Endothelial cell of umbilical vein (primary cell): ENCODE data around the gene UCMA. TPM values are rescaled to one million over a fixed set of nuclear protein-coding genes. Genes with fewer than 3 reads are reported as not detected.

ENCODE experiments used
- BruUV-seq: library from RNA; stranded (reverse); fragments of 400-500 nt; replicated peaks from 2 replicates; lab custom pipeline; 2021; lab: Mats Ljungman, UMichigan
- CTCF ChIA-PET: fragments of 300-600, 350-600 bp; sonication (Branson Sonifier 250); formaldehyde crosslinking; loops from one replicate; lab custom pipeline; 2021; ENCODE audit warnings: antibody characterized with exemption, inconsistent platforms; lab: Charles Lee
- POLR2A ChIA-PET: fragments of 300-600, 350-600 bp; sonication (Branson Sonifier 250); formaldehyde crosslinking; loops from one replicate; lab custom pipeline; 2021; ENCODE audit warnings: antibody characterized with exemption, inconsistent platforms; lab: Charles Lee
- DNase-seq: peaks from one replicate; pipeline ENCODE4 v3.0.0-alpha.2; 2011; ENCODE audit warnings: low read depth, low spot score
- FAIRE-seq: peaks from 2 replicates; lab custom pipeline; 2011; peaks lifted over from hg19 to GRCh38; lab: Jason Lieb, UNC
- H2AFZ ChIP-seq: 2 replicates; pipeline ENCODE4 v1.6.0; 2012; ENCODE audit warnings: low read depth, low read length, control low read depth, inconsistent platforms
- H3K27ac ChIP-seq: 2 replicates; pipeline ENCODE4 v1.5.1; 2011; ENCODE audit warnings: low read depth, mild to moderate bottlenecking, control low read depth, low read length, moderate library complexity; ENCODE audit not compliant: insufficient read depth
- H3K27me3 ChIP-seq, 2 experiments: 2 replicates each; pipeline versions ENCODE4 v1.6.0 to v1.6.1; 2011; ENCODE audit warnings: low read length in 2 of 2, mixed read lengths in 1 of 2; ENCODE audit not compliant: control insufficient read depth in 2 of 2, insufficient read depth in 2 of 2
- H3K36me3 ChIP-seq, 2 experiments: 2 replicates in 1 of 2; 3 replicates in 1 of 2; pipeline ENCODE4 v1.5.1; 2011; ENCODE audit warnings: low read length in 2 of 2, mild to moderate bottlenecking in 1 of 2, moderate library complexity in 1 of 2; ENCODE audit not compliant: control insufficient read depth in 2 of 2, insufficient read depth in 2 of 2; ENCODE audit errors: extremely low read depth in 1 of 2
- H3K4me1 ChIP-seq: 3 replicates; pipeline ENCODE4 v1.5.1; 2011; ENCODE audit warnings: mild to moderate bottlenecking, low read length; ENCODE audit not compliant: control insufficient read depth, insufficient read depth; ENCODE audit errors: extremely low read depth
- H3K4me2 ChIP-seq: 2 replicates; pipeline ENCODE4 v1.6.1; 2011; ENCODE audit warnings: low read length, control low read depth, mixed read lengths; ENCODE audit not compliant: insufficient read depth
- H3K4me3 ChIP-seq, 3 experiments: fragments of 200-600 bp in 1 of 3; sonication (generic), shearing (Covaris generic) in 1 of 3; replicated peaks in 1 of 3; 2 replicates each; pipeline ENCODE4 v1.5.1; 2011 to 2016; ENCODE audit warnings: control low read depth in 3 of 3, low read length in 3 of 3, mild to moderate bottlenecking in 2 of 3, inconsistent platforms in 1 of 3, low read depth in 1 of 3, moderate library complexity in 1 of 3; ENCODE audit not compliant: insufficient read depth in 1 of 3
- H3K79me2 ChIP-seq: 2 replicates; pipeline ENCODE4 v1.6.0; 2012; ENCODE audit warnings: low read length, inconsistent platforms; ENCODE audit not compliant: control insufficient read depth, insufficient read depth
- H3K9ac ChIP-seq: replicated peaks from 2 replicates; pipeline ENCODE3; 2011; ENCODE audit warnings: low read length, control low read depth; ENCODE audit not compliant: insufficient read depth; ENCODE audit errors: extremely low read depth
- H3K9me1 ChIP-seq: replicated peaks from 3 replicates; pipeline ENCODE4 v1.6.0; 2011; ENCODE audit warnings: mild to moderate bottlenecking, low read length; ENCODE audit not compliant: control insufficient read depth, insufficient read depth; ENCODE audit errors: extremely low read depth
- H3K9me3 ChIP-seq: replicated peaks from 2 replicates; pipeline ENCODE4 v1.5.1; 2012; ENCODE audit warnings: low read length, inconsistent platforms; ENCODE audit not compliant: control insufficient read depth, insufficient read depth
- H4K20me1 ChIP-seq: replicated peaks from 2 replicates; pipeline ENCODE3; 2011; ENCODE audit warnings: mild to moderate bottlenecking, low read length; ENCODE audit not compliant: control insufficient read depth, insufficient read depth; ENCODE audit errors: extremely low read depth
- FOS ChIP-seq: IDR thresholded peaks from 2 replicates; pipeline ENCODE4 v1.6.1; 2011; ENCODE audit warnings: mild to moderate bottlenecking, low read length, moderate library complexity, borderline replicate concordance; ENCODE audit not compliant: insufficient read depth
- GATA2 ChIP-seq: IDR thresholded peaks from 2 replicates; pipeline ENCODE4 v1.7.0; 2011; ENCODE audit warnings: low read depth, mild to moderate bottlenecking, moderate library complexity, mixed read lengths, low read length; ENCODE audit not compliant: insufficient read length, insufficient read depth
- JUN ChIP-seq: IDR thresholded peaks from 2 replicates; pipeline ENCODE4 v1.6.1; 2011; ENCODE audit warnings: borderline replicate concordance, low read depth; ENCODE audit not compliant: insufficient read length, insufficient read depth
- dilution Hi-C: fragments of 300-500 bp; cut with MboI; formaldehyde crosslinking; loops from one replicate; pipeline ENCODE4 v1.15.0; 2019; ENCODE audit warnings: low sequenced_read_pairs; ENCODE audit not compliant: extremely low pct_ligation_motif_present
- intact Hi-C: fragments of 100-400 bp; cut with micrococcal nuclease; formaldehyde crosslinking; loops from one replicate; pipeline ENCODE4 v1.10.0; 2022
- polyA plus RNA-seq, 4 experiments: library from polyadenylated mRNA; depleted of rRNA in 3 of 4; stranded (reverse) in 3 of 4; unstranded in 1 of 4; fragments of >200 nt; gene quantifications; 2 replicates each; pipeline versions ENCODE4 v1.2.1 to v1.2.3, GENCODE V29; 2011 to 2012; ENCODE audit warnings: missing spikeins in 1 of 4
- total RNA-seq: library from RNA; stranded (reverse); gene quantifications from 2 replicates; pipeline ENCODE4 v1.2.3, GENCODE V29; 2021
- TF ChIP-seq, protein P1 (sequence below), 2 donors: IDR thresholded peaks; 1 replicate in 1 of 2; 2 replicates in 1 of 2; pipeline ENCODE4 v1.5.1; 2011; ENCODE audit warnings: low read length in 2 of 2, mild to moderate bottlenecking in 2 of 2, moderate library complexity in 2 of 2, control low read depth in 1 of 2, inconsistent platforms in 1 of 2, low read depth in 1 of 2; ENCODE audit not compliant: insufficient read depth in 1 of 2; ENCODE audit errors: extremely low read depth in 1 of 2
- TF ChIP-seq, protein P2 (sequence below): IDR thresholded peaks from 2 replicates; pipeline ENCODE4 v1.6.1; 2011; ENCODE audit not compliant: insufficient read depth, insufficient read length

The UCMA gene
- total and polyA plus RNA-seq, 2 donors (not counting 3 experiments of a cell fraction or from before 2014, with no cell fraction given): not detected

DNA sequence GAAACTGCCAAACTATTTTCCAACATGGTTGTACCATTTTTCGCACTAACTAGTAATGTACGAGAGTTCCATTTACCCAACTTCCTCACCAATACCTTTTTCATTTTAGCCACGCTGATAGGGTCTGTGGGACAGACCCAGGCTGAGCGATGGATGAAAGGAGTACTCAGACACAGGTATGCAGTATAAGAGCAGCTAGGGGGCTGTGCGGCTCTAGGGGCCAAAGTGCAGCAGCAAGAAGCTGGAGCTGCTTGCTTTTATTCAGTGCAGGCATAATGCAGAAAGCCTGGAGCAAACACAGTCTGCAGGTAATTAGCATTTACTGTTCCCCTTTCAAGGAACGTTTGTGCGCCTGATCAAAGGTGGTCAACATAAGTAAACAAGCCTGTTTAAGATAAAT, 21.0 kb downstream of the UCMA start:
- POLR2A ChIA-PET: no interaction called here
- CTCF ChIA-PET: no interaction called here
- intact Hi-C loops: no loop called here

More for the DNA sequence above, 21.0 kb downstream of the UCMA start:
- Histone ChIP-seq H4K20me1 (no peaks in the 10 kb centered on the region), H3K27ac (no peak overlapping the region), H3K79me2 (no peaks in the 10 kb centered on the region), H3K4me2 (no peak overlapping the region), H2AFZ (no peak overlapping the region), H3K36me3 (peaks cover 0 to 1% of the 10 kb centered on the region in 2 experiments), H3K4me3 (no peak overlapping the region), H3K9ac (no peak overlapping the region), H3K9me1 (no peaks in the 10 kb centered on the region), H3K4me1 (no peaks in the 10 kb centered on the region), H3K27me3 (no peaks in the 10 kb centered on the region), H3K9me3 (no peaks in the 10 kb centered on the region)
- BruUV-seq: no TSS peak
- FAIRE-seq: no peak
- dilution Hi-C loops: no loop called here
- DNase-seq: no peak
- no peak for TF ChIP-seq FOS
- no peak for TF ChIP-seq JUN
- TF ChIP-seq, protein P1, sequence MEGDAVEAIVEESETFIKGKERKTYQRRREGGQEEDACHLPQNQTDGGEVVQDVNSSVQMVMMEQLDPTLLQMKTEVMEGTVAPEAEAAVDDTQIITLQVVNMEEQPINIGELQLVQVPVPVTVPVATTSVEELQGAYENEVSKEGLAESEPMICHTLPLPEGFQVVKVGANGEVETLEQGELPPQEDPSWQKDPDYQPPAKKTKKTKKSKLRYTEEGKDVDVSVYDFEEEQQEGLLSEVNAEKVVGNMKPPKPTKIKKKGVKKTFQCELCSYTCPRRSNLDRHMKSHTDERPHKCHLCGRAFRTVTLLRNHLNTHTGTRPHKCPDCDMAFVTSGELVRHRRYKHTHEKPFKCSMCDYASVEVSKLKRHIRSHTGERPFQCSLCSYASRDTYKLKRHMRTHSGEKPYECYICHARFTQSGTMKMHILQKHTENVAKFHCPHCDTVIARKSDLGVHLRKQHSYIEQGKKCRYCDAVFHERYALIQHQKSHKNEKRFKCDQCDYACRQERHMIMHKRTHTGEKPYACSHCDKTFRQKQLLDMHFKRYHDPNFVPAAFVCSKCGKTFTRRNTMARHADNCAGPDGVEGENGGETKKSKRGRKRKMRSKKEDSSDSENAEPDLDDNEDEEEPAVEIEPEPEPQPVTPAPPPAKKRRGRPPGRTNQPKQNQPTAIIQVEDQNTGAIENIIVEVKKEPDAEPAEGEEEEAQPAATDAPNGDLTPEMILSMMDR (IDR thresholded peaks at IDR 0.05; ENCODE audit: extremely low read depth in 1 of 2, insufficient read depth in 1 of 2, low read depth in 1 of 2, low read length in 2 of 2): no peak
- no peak for TF ChIP-seq GATA2
- TF ChIP-seq, protein P2, sequence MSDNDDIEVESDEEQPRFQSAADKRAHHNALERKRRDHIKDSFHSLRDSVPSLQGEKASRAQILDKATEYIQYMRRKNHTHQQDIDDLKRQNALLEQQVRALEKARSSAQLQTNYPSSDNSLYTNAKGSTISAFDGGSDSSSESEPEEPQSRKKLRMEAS: no peak
